Activated CD4-positive, alpha-beta T cell treated with anti-CD3 and anti-CD28 coated beads, Interleukin-2, amount 10 ng/mL, durations not matched to agents 7 days and 5 days (primary cell): ENCODE data around the gene PLEKHO2. TPM values are rescaled to one million over a fixed set of nuclear protein-coding genes. Genes with fewer than 3 reads are reported as not detected.
A peak's percentile ranks its signal among the peaks of the same experiment; 100 is the strongest.

Experiments
- CTCF ChIA-PET: fragments of 350-600 bp; sonication (Branson Sonifier 250); formaldehyde crosslinking; loops from one replicate; lab custom pipeline; 2021; ENCODE audit warnings: antibody characterized with exemption; lab: Charles Lee
- POLR2A ChIA-PET: fragments of 350-600 bp; sonication (Branson Sonifier 250); formaldehyde crosslinking; loops from one replicate; lab custom pipeline; 2021; ENCODE audit warnings: antibody characterized with exemption; lab: Charles Lee
- DNase-seq: peaks from one replicate; pipeline ENCODE4 v3.0.0-alpha.2; 2020
- H3K27ac Mint-ChIP-seq: one replicate; pipeline ENCODE4 v1.8.0; 2021; ENCODE audit warnings: mild to moderate bottlenecking, moderate library complexity, mixed read lengths
- H3K27me3 Mint-ChIP-seq: one replicate; pipeline ENCODE4 v1.8.0; 2021; ENCODE audit warnings: mixed read lengths
- H3K36me3 Mint-ChIP-seq: one replicate; pipeline ENCODE4 v1.8.0; 2021; ENCODE audit warnings: low read depth, mixed read lengths
- H3K4me1 Mint-ChIP-seq: one replicate; pipeline ENCODE4 v1.8.0; 2021; ENCODE audit warnings: mixed read lengths
- H3K4me3 Mint-ChIP-seq: one replicate; pipeline ENCODE4 v1.8.0; 2021; ENCODE audit warnings: mild to moderate bottlenecking, moderate library complexity, mixed read lengths
- H3K9me3 Mint-ChIP-seq: one replicate; pipeline ENCODE4 v1.8.0; 2021; ENCODE audit warnings: mixed read lengths
- total RNA-seq, 2 experiments: library from RNA; stranded (reverse); gene quantifications; one replicate each; pipeline ENCODE4 v1.2.3, GENCODE V29; 2021

PLEKHO2 gene
- total RNA-seq, 2 experiments from 2014 or later, result 25.4 to 27.6 TPM

GRCh38 chr15:64902863-64903262 is 61.1 kb downstream of the PLEKHO2 start:
- H3K27ac Mint-ChIP-seq, result peak overlapping the region; percentile 79
- CTCF ChIA-PET, result interaction anchor here (0.6 to 5.8 kb wide), 2 partner anchors 8 to 1640 kb away, joined by 4 to 41 read pairs; no protein-coding TSS in a partner anchor
- peaks cover 8% of the 10 kb centered on the region for H3K36me3 Mint-ChIP-seq
- no peak for DNase-seq
- no peak overlapping the region for H3K4me3 Mint-ChIP-seq
- no peaks in the 10 kb centered on the region for H3K27me3 Mint-ChIP-seq
- H3K9me3 Mint-ChIP-seq, result peaks cover 9% of the 10 kb centered on the region
- POLR2A ChIA-PET, result interaction anchor here (0.7 kb wide), 1 partner anchor 13 kb away, joined by 3 read pairs; no protein-coding TSS in a partner anchor
- peaks cover 46% of the 10 kb centered on the region for H3K4me1 Mint-ChIP-seq

GRCh38 chr15:64903326-64903950 is 61.7 kb downstream of the PLEKHO2 start:
- POLR2A ChIA-PET, result interaction anchor here (0.7 kb wide), 1 partner anchor 12 kb away, joined by 3 read pairs; no protein-coding TSS in a partner anchor
- no peak for DNase-seq
- H3K4me1 Mint-ChIP-seq, result peaks cover 42% of the 10 kb centered on the region
- no peak overlapping the region for H3K27ac Mint-ChIP-seq
- peaks cover 9% of the 10 kb centered on the region for H3K9me3 Mint-ChIP-seq
- no peak overlapping the region for H3K4me3 Mint-ChIP-seq
- CTCF ChIA-PET, result interaction anchor here (5.8 kb wide), 1 partner anchor 9 kb away, joined by 41 read pairs; no protein-coding TSS in a partner anchor
- peaks cover 5% of the 10 kb centered on the region for H3K27me3 Mint-ChIP-seq
- peaks cover 8% of the 10 kb centered on the region for H3K36me3 Mint-ChIP-seq

DNA sequence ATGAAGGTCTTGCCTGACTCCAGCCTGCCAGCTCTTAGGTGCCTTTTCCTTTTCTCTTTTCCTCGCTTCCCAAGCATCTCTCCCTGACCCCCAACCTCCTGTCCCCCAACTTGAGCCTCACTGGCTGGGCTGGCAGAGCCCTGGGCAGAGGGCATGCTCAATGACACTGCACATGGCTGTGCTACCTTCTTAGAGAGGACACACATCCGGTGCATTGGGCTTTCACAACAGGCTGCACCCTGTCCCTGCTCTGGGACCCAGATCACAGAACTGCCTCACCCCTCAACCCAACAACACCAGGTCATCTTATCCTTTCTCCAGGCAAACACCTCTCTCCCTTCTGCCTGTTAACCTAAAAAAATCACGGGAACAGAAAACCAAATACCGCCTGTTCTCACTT is 62.5 kb downstream of the PLEKHO2 start:
- CTCF ChIA-PET, result interaction anchor here (1.7 to 5.8 kb wide), 2 partner anchors 10 to 67 kb away, joined by 5 to 41 read pairs; no protein-coding TSS in a partner anchor
- H3K9me3 Mint-ChIP-seq, result peaks cover 9% of the 10 kb centered on the region
- no peak for DNase-seq
- H3K36me3 Mint-ChIP-seq, result peaks cover 8% of the 10 kb centered on the region
- no peak overlapping the region for H3K4me3 Mint-ChIP-seq
- POLR2A ChIA-PET, result no interaction called here
- peaks cover 6% of the 10 kb centered on the region for H3K27me3 Mint-ChIP-seq
- H3K4me1 Mint-ChIP-seq, result peaks cover 42% of the 10 kb centered on the region
- H3K27ac Mint-ChIP-seq, result peak overlapping the region; percentile 57

- Mint-ChIP-seq H3K9me3 (peaks cover 5% of the 10 kb centered on the region), H3K4me3 (peak overlapping the region; percentile 44), H3K27me3 (peaks cover 10% of the 10 kb centered on the region), H3K36me3 (peaks cover 8% of the 10 kb centered on the region), H3K4me1 (peaks cover 42% of the 10 kb centered on the region), H3K27ac (peak overlapping the region; percentile 61)
- ChIA-PET CTCF (interaction anchor here (0.6 to 5.8 kb wide), 12 partner anchors 11 to 1251 kb away, joined by 3 to 41 read pairs (median 4); no protein-coding TSS in a partner anchor), POLR2A (interaction anchor here (0.6 kb wide), 1 partner anchor 399 kb away, joined by 3 read pairs; the partner anchor contains the start of gene RNU5B-1)
- DNase-seq, result peak; percentile 82
These were observed 63.6 kb downstream of the PLEKHO2 start for GRCh38 chr15:64905119-64905831.

DNA sequence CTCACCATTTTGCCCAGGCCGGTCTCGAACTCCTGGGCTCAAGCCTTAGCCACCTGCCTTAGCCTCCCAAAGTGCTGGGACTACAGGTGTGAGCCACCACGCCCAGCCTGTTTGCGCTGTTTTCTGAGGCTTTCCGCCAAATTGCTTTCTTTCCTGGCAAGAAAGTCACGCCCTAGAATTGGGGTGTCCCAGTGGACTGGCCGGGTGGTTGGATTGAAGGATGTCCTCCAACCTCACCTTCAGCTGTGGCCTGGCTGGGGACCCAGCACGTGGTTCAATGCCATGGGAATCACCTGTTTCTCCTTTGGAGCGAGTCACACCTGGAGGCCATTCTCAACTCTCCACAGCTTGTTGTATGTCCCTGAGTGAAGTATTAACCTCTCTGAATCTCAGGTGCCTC is 64.2 kb downstream of the PLEKHO2 start:
- Mint-ChIP-seq H3K4me1 (peaks cover 42% of the 10 kb centered on the region), H3K9me3 (peaks cover 2% of the 10 kb centered on the region), H3K36me3 (peaks cover 4% of the 10 kb centered on the region), H3K27me3 (peaks cover 13% of the 10 kb centered on the region), H3K27ac (no peak overlapping the region), H3K4me3 (no peak overlapping the region)
- ChIA-PET POLR2A (interaction anchor here (0.5 to 0.6 kb wide), 2 partner anchors 66 to 399 kb away, joined by 3 read pairs; partner anchors contain the start of gene RNU5B-1), CTCF (interaction anchor here (1.3 to 5.8 kb wide), 6 partner anchors 10 to 178 kb away, joined by 3 to 41 read pairs (median 5); no protein-coding TSS in a partner anchor)
- DNase-seq, result no peak

DNA sequence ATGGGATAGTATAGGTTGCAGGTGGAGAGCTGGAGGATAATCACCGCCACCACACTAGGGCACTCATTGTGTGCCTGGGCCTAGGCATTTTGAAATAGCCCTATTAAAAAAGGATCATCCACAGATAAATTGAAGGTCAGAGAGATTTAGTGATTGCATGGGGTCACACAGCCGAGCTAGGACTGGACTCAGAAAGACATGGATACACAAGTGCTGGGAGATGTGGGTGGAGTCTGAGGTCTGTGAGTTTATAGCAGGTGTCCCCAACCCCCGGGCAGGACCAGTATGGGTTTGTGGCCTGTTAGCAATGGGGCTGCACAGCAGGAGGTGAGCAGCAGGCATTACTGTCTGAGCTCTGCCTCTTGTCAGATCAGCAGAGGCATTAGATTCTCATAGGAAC is 64.7 kb downstream of the PLEKHO2 start:
- H3K27ac Mint-ChIP-seq, result no peak overlapping the region
- DNase-seq, result no peak
- ChIA-PET CTCF (interaction anchor here (1.3 to 5.8 kb wide), 5 partner anchors 10 to 179 kb away, joined by 3 to 41 read pairs (median 5); no protein-coding TSS in a partner anchor), POLR2A (interaction anchor here (0.5 to 0.6 kb wide), 2 partner anchors 67 to 398 kb away, joined by 3 read pairs; partner anchors contain the start of gene RNU5B-1)
- H3K9me3 Mint-ChIP-seq, result no peaks in the 10 kb centered on the region
- H3K27me3 Mint-ChIP-seq, result peaks cover 18% of the 10 kb centered on the region
- no peak overlapping the region for H3K4me3 Mint-ChIP-seq
- peaks cover 44% of the 10 kb centered on the region for H3K4me1 Mint-ChIP-seq
- peaks cover 2% of the 10 kb centered on the region for H3K36me3 Mint-ChIP-seq

DNA sequence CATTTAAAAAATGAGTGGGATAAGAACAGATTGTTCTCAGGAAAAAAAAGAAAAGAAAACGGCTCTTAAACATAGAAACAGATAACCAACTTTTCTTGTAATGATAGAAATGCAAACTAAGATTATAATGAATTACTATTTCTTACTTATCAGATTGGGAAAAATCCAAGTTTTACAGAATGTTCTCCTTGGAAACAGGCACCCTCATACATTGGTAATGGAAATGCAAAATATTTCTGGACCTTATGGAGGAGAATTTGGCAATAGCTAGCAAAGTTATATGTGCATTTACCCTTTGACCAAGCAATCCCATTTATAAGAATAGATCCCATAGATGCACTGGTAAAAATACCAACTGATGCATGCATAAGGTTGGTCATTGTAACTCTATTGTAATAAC is 66.3 kb downstream of the PLEKHO2 start:
- Mint-ChIP-seq H3K27me3 (peaks cover 23% of the 10 kb centered on the region), H3K9me3 (no peaks in the 10 kb centered on the region), H3K4me1 (peaks cover 37% of the 10 kb centered on the region), H3K36me3 (no peaks in the 10 kb centered on the region), H3K4me3 (no peak overlapping the region), H3K27ac (no peak overlapping the region)
- ChIA-PET CTCF (interaction anchor here (0.6 to 5.8 kb wide), 4 partner anchors 13 to 35 kb away, joined by 3 to 41 read pairs (median 4); no protein-coding TSS in a partner anchor), POLR2A (no interaction called here)
- DNase-seq, result no peak

- Mint-ChIP-seq H3K27ac (no peak overlapping the region), H3K4me3 (no peak overlapping the region), H3K9me3 (no peaks in the 10 kb centered on the region), H3K27me3 (peaks cover 26% of the 10 kb centered on the region), H3K36me3 (no peaks in the 10 kb centered on the region), H3K4me1 (peaks cover 25% of the 10 kb centered on the region)
- no peak for DNase-seq
- ChIA-PET POLR2A (no interaction called here), CTCF (interaction anchor here (0.7 to 1.5 kb wide), 4 partner anchors 8 to 154 kb away, joined by 3 to 5 read pairs (median 3); no protein-coding TSS in a partner anchor)
These were observed 67.8 kb downstream of the PLEKHO2 start for GRCh38 chr15:64909546-64909945.

GRCh38 chr15:64911311-64912186 is 69.8 kb downstream of the PLEKHO2 start, which contains the start of gene ANKDD1A:
TSS of gene ANKDD1A (plus strand) at chr15:64911902. CDS start at chr15:64911931, 29 bp downstream.
- Mint-ChIP-seq H3K27me3 (peaks cover 26% of the 10 kb centered on the region), H3K36me3 (no peaks in the 10 kb centered on the region), H3K27ac (no peak within 1 kb of the TSS), H3K4me3 (peak within 1 kb of the TSS; percentile 63), H3K4me1 (peaks cover 31% of the 10 kb centered on the region), H3K9me3 (no peaks in the 10 kb centered on the region)
- peak; percentile 59 for DNase-seq
- ChIA-PET CTCF (interaction anchor here (0.5 to 1.0 kb wide), 5 partner anchors 10 to 155 kb away, joined by 3 to 5 read pairs (median 4); no protein-coding TSS in a partner anchor), POLR2A (no interaction called here)

DNA sequence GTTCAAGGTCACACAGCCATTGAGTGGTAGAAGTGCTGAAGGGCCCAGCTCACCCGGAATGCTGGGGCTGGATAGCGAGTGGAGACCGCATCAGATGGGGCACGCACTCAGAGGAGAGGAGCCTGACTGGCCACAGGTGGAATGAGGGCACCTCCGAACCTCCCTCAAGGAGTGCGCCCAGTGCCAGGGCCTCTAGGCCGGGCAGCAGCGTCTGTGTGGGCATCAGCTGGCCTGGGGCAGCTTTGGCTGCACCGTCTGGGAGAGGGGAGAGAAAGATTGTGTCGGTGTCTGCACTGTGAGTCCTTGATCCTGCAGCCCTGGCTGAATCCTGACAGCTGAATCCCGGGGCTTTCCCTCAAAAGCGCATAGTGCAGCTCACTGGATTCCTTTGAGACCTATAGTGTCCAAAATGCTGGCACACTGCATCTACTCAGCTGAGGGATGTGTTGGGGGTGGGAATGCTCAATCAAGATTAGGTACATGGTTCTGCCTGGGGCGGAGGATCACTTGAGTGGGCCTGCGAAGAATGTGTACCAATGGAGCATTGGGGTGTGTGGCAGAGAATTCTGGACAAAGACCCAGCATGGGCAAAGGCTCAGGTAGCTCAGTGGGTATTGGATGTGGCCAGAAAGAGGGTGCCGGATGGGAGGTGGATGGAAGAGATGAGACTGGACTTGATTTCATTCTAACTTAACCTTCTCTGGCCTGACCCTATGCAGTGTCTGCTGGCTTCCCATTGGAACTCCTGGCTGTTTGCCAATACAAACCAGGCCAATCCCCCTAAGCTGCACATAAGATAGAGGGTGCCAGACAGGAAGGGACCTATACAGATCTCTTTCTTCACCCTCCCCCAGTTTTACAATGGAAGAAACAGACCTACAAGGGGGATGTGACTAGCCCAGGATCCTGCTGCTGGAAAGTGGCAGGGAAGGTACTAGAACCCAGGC is 70.9 kb downstream of the PLEKHO2 start:
- Mint-ChIP-seq H3K36me3 (no peaks in the 10 kb centered on the region), H3K9me3 (no peaks in the 10 kb centered on the region), H3K4me3 (peak overlapping the region; percentile 31), H3K4me1 (peaks cover 34% of the 10 kb centered on the region), H3K27ac (no peak overlapping the region), H3K27me3 (peaks cover 26% of the 10 kb centered on the region)
- POLR2A ChIA-PET, result no interaction called here
- no peak for DNase-seq
- CTCF ChIA-PET, result interaction anchor here (0.5 to 0.9 kb wide), 4 partner anchors 9 to 154 kb away, joined by 3 to 5 read pairs (median 3); no protein-coding TSS in a partner anchor
